GM18502 (cell line): Measurements from ENCODE around the gene IQGAP1.

ENCODE experiments used
- ATAC-seq: cut with Tn5 transposase; IDR thresholded peaks from one replicate; pipeline ENCODE4 v1.9.1; 2021; ENCODE audit warnings: mild to moderate bottlenecking; ENCODE audit not compliant: unreplicated experiment, poor library complexity

Gene IQGAP1

GRCh38 chr15:90365414-90366055 lies 22.5 kb upstream of the IQGAP1 start:
- ATAC-seq, result no peak

GRCh38 chr15:90367576-90367975 lies 20.5 kb upstream of the IQGAP1 start:
- ATAC-seq, result no peak

GRCh38 chr15:90375071-90375470 lies 13.0 kb upstream of the IQGAP1 start:
- ATAC-seq, result no peak

GRCh38 chr15:90376789-90377188 lies 11.3 kb upstream of the IQGAP1 start:
- no peak for ATAC-seq

- no peak for ATAC-seq
Observed at GRCh38 chr15:90379263-90379662, 8.8 kb upstream of the IQGAP1 start.

GRCh38 chr15:90381515-90381914 lies 6.5 kb upstream of the IQGAP1 start:
- no peak for ATAC-seq

- ATAC-seq, result no peak
Observed at GRCh38 chr15:90382320-90382719, 5.7 kb upstream of the IQGAP1 start.

GRCh38 chr15:90386221-90386620 lies 1.8 kb upstream of the IQGAP1 start:
- no peak for ATAC-seq

- ATAC-seq, result peak; percentile 61
Observed at GRCh38 chr15:90388462-90389380, 679 bp downstream of the IQGAP1 start.

GRCh38 chr15:90389513-90389912 lies 1.5 kb downstream of the IQGAP1 start:
- no peak for ATAC-seq

GRCh38 chr15:90393040-90393439 lies 5.0 kb downstream of the IQGAP1 start:
- no peak for ATAC-seq

- ATAC-seq, result no peak
Observed at GRCh38 chr15:90394074-90394473, 6.0 kb downstream of the IQGAP1 start.

GRCh38 chr15:90394748-90395442 lies 6.9 kb downstream of the IQGAP1 start:
- ATAC-seq, result no peak

- no peak for ATAC-seq
Observed at GRCh38 chr15:90396321-90396720, 8.3 kb downstream of the IQGAP1 start.

GRCh38 chr15:90400005-90400758 lies 12.1 kb downstream of the IQGAP1 start:
- ATAC-seq, result peak; percentile 18

- peak; percentile 98 for ATAC-seq
Observed at GRCh38 chr15:90400759-90401314, 12.8 kb downstream of the IQGAP1 start.

- ATAC-seq, result no peak
Observed at GRCh38 chr15:90401495-90401894, 13.5 kb downstream of the IQGAP1 start.

GRCh38 chr15:90402223-90402622 lies 14.2 kb downstream of the IQGAP1 start:
- no peak for ATAC-seq

GRCh38 chr15:90402767-90403166 lies 14.7 kb downstream of the IQGAP1 start:
- no peak for ATAC-seq

- no peak for ATAC-seq
Observed at GRCh38 chr15:90405055-90405607, 17.1 kb downstream of the IQGAP1 start.
